ENCODE measurements around the gene INPP5D.

The INPP5D gene

GRCh38 chr2:233033672-233034071 is 26.5 kb upstream of the INPP5D start:
- no peak for TF ChIP-seq CTCF (conservative IDR thresholded peaks at IDR 0.05)
- no peak overlapping the region for H3K27ac ChIP-seq

- H3K27ac ChIP-seq = no peak overlapping the region
- no peak for TF ChIP-seq CTCF (conservative IDR thresholded peaks at IDR 0.05)
Measured at GRCh38 chr2:233034091-233034882, 25.9 kb upstream of the INPP5D start.

GRCh38 chr2:233035426-233036161 is 24.5 kb upstream of the INPP5D start:
- no peak for TF ChIP-seq CTCF (conservative IDR thresholded peaks at IDR 0.05)
- no peak overlapping the region for H3K27ac ChIP-seq

DNA sequence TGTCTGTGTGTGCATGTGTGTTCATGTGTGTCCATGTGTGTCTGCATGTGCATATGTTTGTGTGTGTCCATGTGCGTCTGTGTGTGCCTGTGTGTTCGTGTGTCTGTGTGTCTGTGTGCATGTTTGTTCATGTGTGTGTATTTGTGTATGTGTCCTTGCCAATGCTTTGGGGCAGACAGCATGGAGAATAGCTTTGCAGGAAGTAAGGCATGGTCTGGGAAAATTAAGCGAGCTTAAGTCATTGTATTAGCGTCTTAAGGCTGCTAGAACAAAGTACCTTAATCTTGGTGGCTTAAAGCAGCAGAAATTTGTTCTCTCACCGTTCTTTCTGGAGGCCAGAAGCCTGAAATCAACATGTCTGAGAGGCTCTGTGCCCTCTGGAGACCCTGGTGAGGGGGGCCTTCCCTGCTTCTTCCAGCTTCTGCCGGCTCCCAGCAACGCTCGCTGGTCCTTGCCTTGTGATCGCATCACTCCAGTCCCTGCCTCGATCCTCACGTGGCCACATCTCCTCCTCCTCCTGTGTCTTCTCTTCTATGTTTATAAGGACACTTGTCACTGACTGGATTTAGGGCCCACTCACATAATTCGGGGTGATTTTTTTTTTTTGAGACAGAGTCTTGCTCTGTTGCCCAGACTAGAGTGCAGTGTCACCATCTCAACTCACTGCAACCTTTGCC is 23.8 kb upstream of the INPP5D start:
- no peak for TF ChIP-seq CTCF (conservative IDR thresholded peaks at IDR 0.05)
- H3K27ac ChIP-seq = no peak overlapping the region

- H3K27ac ChIP-seq = no peak overlapping the region
- TF ChIP-seq CTCF (conservative IDR thresholded peaks at IDR 0.05) = no peak
Measured at GRCh38 chr2:233037078-233037477, 23.1 kb upstream of the INPP5D start.

DNA sequence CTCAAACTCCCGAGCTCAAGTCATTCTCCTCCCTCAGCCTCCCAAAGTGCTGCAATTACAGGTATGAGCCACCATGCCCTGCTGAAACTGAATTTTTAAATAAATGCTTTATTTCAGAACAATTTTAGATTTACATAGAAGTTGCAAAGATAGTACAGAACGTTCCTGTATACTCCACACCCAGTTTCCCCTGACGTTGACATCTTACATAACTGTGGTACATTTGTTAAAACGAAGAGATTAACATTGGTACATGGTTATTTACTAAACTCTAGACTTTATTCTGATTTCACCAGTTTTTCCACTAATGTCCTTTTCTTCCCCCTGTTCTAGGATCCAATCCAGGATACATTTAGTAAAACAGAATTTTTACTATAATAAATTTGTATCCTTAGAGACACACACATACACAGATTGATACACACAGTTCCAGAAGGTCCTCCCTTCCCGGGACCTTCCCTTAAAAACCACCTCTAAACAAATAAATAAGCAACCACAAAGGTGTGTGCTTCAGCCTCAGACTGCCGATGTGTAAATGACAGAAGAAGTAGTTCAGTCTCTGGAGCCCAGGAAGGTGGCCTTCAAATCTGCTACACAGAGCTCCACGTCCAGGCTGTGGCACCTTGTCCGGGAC is 20.8 kb upstream of the INPP5D start:
- no peak overlapping the region for H3K27ac ChIP-seq
- no peak for TF ChIP-seq CTCF (conservative IDR thresholded peaks at IDR 0.05)
